Subcutaneous abdominal adipose tissue (tissue), 5 donors: ENCODE data around the gene ST3GAL5.
A peak's percentile ranks its signal among the peaks of the same experiment; 100 is the strongest.

Experiments used
- H3K27ac ChIP-seq: one replicate; pipeline ENCODE4 v1.7.0; 2013; ENCODE audit warnings: low read depth, mild to moderate bottlenecking, inconsistent platforms, low read length, moderate library complexity
- H3K27me3 ChIP-seq, 5 donors: one replicate each; pipeline ENCODE4 v1.7.0; 2013; ENCODE audit warnings: low read length in 5 of 5, inconsistent platforms in 1 of 5; ENCODE audit not compliant: control insufficient read depth in 5 of 5, insufficient read depth in 4 of 5
- H3K36me3 ChIP-seq, 5 donors: one replicate each; pipeline ENCODE4 v1.7.0; 2013; ENCODE audit warnings: low read length in 5 of 5; ENCODE audit not compliant: control insufficient read depth in 5 of 5, insufficient read depth in 5 of 5
- H3K4me1 ChIP-seq, 5 donors: one replicate each; pipeline ENCODE4 v1.7.0; 2013; ENCODE audit warnings: low read length in 5 of 5, mild to moderate bottlenecking in 3 of 5, moderate library complexity in 1 of 5; ENCODE audit not compliant: control insufficient read depth in 5 of 5, insufficient read depth in 5 of 5
- H3K4me3 ChIP-seq, 5 donors: one replicate each; pipeline ENCODE4 v1.7.0; 2013; ENCODE audit warnings: low read length in 5 of 5, low read depth in 1 of 5
- H3K9ac ChIP-seq, 5 donors: one replicate each; pipeline ENCODE4 v1.7.0; 2013; ENCODE audit warnings: low read length in 5 of 5, mild to moderate bottlenecking in 4 of 5, moderate library complexity in 3 of 5
- H3K9me3 ChIP-seq, 5 donors: one replicate each; pipeline ENCODE4 v1.7.0; 2013; ENCODE audit warnings: low read length in 5 of 5; ENCODE audit not compliant: control insufficient read depth in 5 of 5
- donor health status: healthy.
- donor health status: healthy.
- donor health status: healthy.
- donor health status: healthy.
- donor health status: healthy.

The ST3GAL5 gene

GRCh38 chr2:85813211-85813981 lies 75.4 kb downstream of the ST3GAL5 start:
- Histone ChIP-seq H3K4me3 (no peak overlapping the region), H3K9ac (no peak overlapping the region), H3K9me3 (no peaks in the 10 kb centered on the region), H3K36me3 (no peaks in the 10 kb centered on the region), H3K4me1 (peaks cover 2 to 22% (median 14%) of the 10 kb centered on the region in 5 donors), H3K27me3 (no peaks in the 10 kb centered on the region), H3K27ac (no peak overlapping the region)

GRCh38 chr2:85812094-85812735 lies 76.6 kb downstream of the ST3GAL5 start:
- no peaks in the 10 kb centered on the region for H3K27me3 ChIP-seq
- H3K36me3 ChIP-seq, result no peaks in the 10 kb centered on the region
- H3K4me3 ChIP-seq, result no peak overlapping the region
- no peaks in the 10 kb centered on the region for H3K9me3 ChIP-seq
- peaks cover 2 to 22% (median 14%) of the 10 kb centered on the region in 5 donors for H3K4me1 ChIP-seq
- no peak overlapping the region for H3K27ac ChIP-seq
- no peak overlapping the region for H3K9ac ChIP-seq

- H3K27me3 ChIP-seq, result no peaks in the 10 kb centered on the region
- H3K27ac ChIP-seq, result no peak overlapping the region
- peak overlapping the region in 1 of 5 donors; percentile 16 for H3K4me3 ChIP-seq
- H3K4me1 ChIP-seq, result peaks cover 2 to 22% (median 14%) of the 10 kb centered on the region in 5 donors
- no peaks in the 10 kb centered on the region for H3K36me3 ChIP-seq
- no peaks in the 10 kb centered on the region for H3K9me3 ChIP-seq
- H3K9ac ChIP-seq, result peak overlapping the region in 1 of 5 donors; percentile 49
Measured at GRCh38 chr2:85811180-85812093, 77.4 kb downstream of the ST3GAL5 start.

- H3K9ac ChIP-seq, result no peak overlapping the region
- no peak overlapping the region for H3K4me3 ChIP-seq
- no peaks in the 10 kb centered on the region for H3K36me3 ChIP-seq
- H3K9me3 ChIP-seq, result no peaks in the 10 kb centered on the region
- H3K27me3 ChIP-seq, result no peaks in the 10 kb centered on the region
- no peak overlapping the region for H3K27ac ChIP-seq
- peaks cover 2 to 22% (median 14%) of the 10 kb centered on the region in 5 donors for H3K4me1 ChIP-seq
Measured at GRCh38 chr2:85810371-85811179, 78.2 kb downstream of the ST3GAL5 start.

DNA sequence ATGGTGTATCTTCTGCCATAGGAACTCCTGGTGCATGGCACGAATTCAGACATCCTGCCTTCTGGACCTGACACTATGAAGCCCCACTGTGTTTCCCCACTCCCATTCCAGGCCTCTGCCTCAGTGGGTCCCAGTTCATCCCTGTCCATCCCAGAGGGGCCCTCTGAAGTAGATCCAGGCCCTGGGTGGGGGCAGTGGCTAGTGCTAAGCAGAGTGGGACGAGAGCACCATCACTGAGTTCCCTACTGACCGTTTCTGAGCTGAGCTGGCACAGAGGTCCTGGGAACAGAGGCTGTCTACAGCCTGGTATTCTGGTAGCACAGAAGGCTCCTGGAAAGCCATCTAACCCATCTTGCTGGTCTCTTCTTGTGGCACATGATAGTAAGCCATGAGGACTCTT lies 81.0 kb downstream of the ST3GAL5 start:
- H3K9ac ChIP-seq, result no peak overlapping the region
- H3K27me3 ChIP-seq, result no peaks in the 10 kb centered on the region
- H3K36me3 ChIP-seq, result no peaks in the 10 kb centered on the region
- peaks cover 2 to 20% (median 10%) of the 10 kb centered on the region in 5 donors for H3K4me1 ChIP-seq
- H3K4me3 ChIP-seq, result no peak overlapping the region
- H3K27ac ChIP-seq, result no peak overlapping the region
- H3K9me3 ChIP-seq, result no peaks in the 10 kb centered on the region

- Histone ChIP-seq H3K9ac (no peak overlapping the region), H3K4me3 (no peak overlapping the region), H3K36me3 (no peaks in the 10 kb centered on the region), H3K4me1 (peaks cover under 1 to 13% (median 7%) of the 10 kb centered on the region in 5 donors), H3K9me3 (no peaks in the 10 kb centered on the region), H3K27ac (no peak overlapping the region), H3K27me3 (no peaks in the 10 kb centered on the region)
Measured at GRCh38 chr2:85806358-85807118, 82.3 kb downstream of the ST3GAL5 start.

- Histone ChIP-seq H3K27me3 (no peaks in the 10 kb centered on the region), H3K36me3 (no peaks in the 10 kb centered on the region), H3K9me3 (peaks cover 2 to 8% (median 5%) of the 10 kb centered on the region in 5 donors), H3K4me1 (peaks cover 0 to 5% (median 0%) of the 10 kb centered on the region in 5 donors), H3K4me3 (no peak overlapping the region), H3K27ac (no peak overlapping the region), H3K9ac (no peak overlapping the region)
Measured at GRCh38 chr2:85804583-85804982, 84.2 kb downstream of the ST3GAL5 start.

- Histone ChIP-seq H3K9ac (no peak overlapping the region), H3K9me3 (peaks cover 2 to 8% (median 5%) of the 10 kb centered on the region in 5 donors), H3K27ac (no peak overlapping the region), H3K4me1 (peaks cover 0 to 5% (median 0%) of the 10 kb centered on the region in 5 donors), H3K4me3 (no peak overlapping the region), H3K36me3 (no peaks in the 10 kb centered on the region), H3K27me3 (no peaks in the 10 kb centered on the region)
Measured at GRCh38 chr2:85803704-85804425, 84.9 kb downstream of the ST3GAL5 start.
